Astrocyte (in vitro differentiated cells and primary cell): Measurements from ENCODE around the gene CLCN1. TPM values are rescaled to one million over a fixed set of nuclear protein-coding genes. Genes with fewer than 3 reads are reported as not detected.

Source experiments
- DNase-seq: peaks from one replicate; pipeline ENCODE4 v3.0.0-alpha.2; 2010; ENCODE audit warnings: low read depth
- FAIRE-seq: peaks from 2 replicates; lab custom pipeline; 2011; peaks lifted over from hg19 to GRCh38; lab: Jason Lieb, UNC
- H2AFZ ChIP-seq: 2 replicates; pipeline ENCODE4 v1.6.0; 2012; ENCODE audit warnings: low read depth, low read length, inconsistent platforms
- H3K27ac ChIP-seq: 2 replicates; pipeline ENCODE4 v1.5.1; 2011; ENCODE audit warnings: low read depth, low read length, inconsistent platforms
- H3K27me3 ChIP-seq: 2 replicates; pipeline ENCODE4 v1.6.0; 2011; ENCODE audit warnings: low read length, inconsistent platforms; ENCODE audit not compliant: insufficient read depth
- H3K36me3 ChIP-seq: 2 replicates; pipeline ENCODE4 v1.5.1; 2011; ENCODE audit warnings: low read length, inconsistent platforms; ENCODE audit not compliant: insufficient read depth
- H3K4me1 ChIP-seq: 2 replicates; pipeline ENCODE4 v1.5.1; 2011; ENCODE audit warnings: low read length, inconsistent platforms; ENCODE audit not compliant: insufficient read depth
- H3K4me2 ChIP-seq: 2 replicates; pipeline ENCODE4 v1.6.0; 2012; ENCODE audit warnings: low read length, inconsistent platforms
- H3K4me3 ChIP-seq: 2 replicates; pipeline ENCODE4 v1.5.1; 2011; ENCODE audit warnings: low read depth, mild to moderate bottlenecking, low read length, inconsistent platforms; ENCODE audit not compliant: insufficient read depth
- H3K79me2 ChIP-seq: 2 replicates; pipeline ENCODE4 v1.6.0; 2012; ENCODE audit warnings: mild to moderate bottlenecking, low read length, inconsistent platforms; ENCODE audit not compliant: insufficient read depth
- H3K9ac ChIP-seq: 2 replicates; pipeline ENCODE4 v1.6.0; 2012; ENCODE audit warnings: mild to moderate bottlenecking, low read length, inconsistent platforms
- H3K9me3 ChIP-seq: 2 replicates; pipeline ENCODE4 v1.5.1; 2012; ENCODE audit warnings: low read depth, mild to moderate bottlenecking, low read length, inconsistent platforms; ENCODE audit not compliant: insufficient read depth
- H4K20me1 ChIP-seq: 2 replicates; pipeline ENCODE4 v1.6.0; 2012; ENCODE audit warnings: low read length, inconsistent platforms; ENCODE audit not compliant: insufficient read depth
- H3K27ac Mint-ChIP-seq: one replicate; pipeline ENCODE4 v1.8.0; 2021; ENCODE audit warnings: mild to moderate bottlenecking, mixed read lengths; ENCODE audit not compliant: unreplicated experiment
- H3K27me3 Mint-ChIP-seq: one replicate; pipeline ENCODE4 v1.8.0; 2021; ENCODE audit warnings: low read depth, mixed read lengths; ENCODE audit not compliant: unreplicated experiment
- H3K36me3 Mint-ChIP-seq: one replicate; pipeline ENCODE4 v1.8.0; 2021; ENCODE audit warnings: low read depth, mixed read lengths; ENCODE audit not compliant: unreplicated experiment
- H3K4me1 Mint-ChIP-seq: one replicate; pipeline ENCODE4 v1.8.0; 2021; ENCODE audit warnings: low read depth, mixed read lengths; ENCODE audit not compliant: unreplicated experiment
- H3K4me3 Mint-ChIP-seq: one replicate; pipeline ENCODE4 v1.8.0; 2021; ENCODE audit warnings: mild to moderate bottlenecking, moderate library complexity, mixed read lengths; ENCODE audit not compliant: unreplicated experiment
- H3K9me3 Mint-ChIP-seq: one replicate; pipeline ENCODE4 v1.8.0; 2021; ENCODE audit warnings: mild to moderate bottlenecking, mixed read lengths; ENCODE audit not compliant: unreplicated experiment
- EZH2 ChIP-seq: IDR thresholded peaks from 2 replicates; pipeline ENCODE4 v1.6.1; 2012; ENCODE audit warnings: mild to moderate bottlenecking, low read length, inconsistent platforms; ENCODE audit not compliant: insufficient read depth
- total RNA-seq: library from RNA; stranded (reverse); gene quantifications from 2 replicates; pipeline ENCODE4 v1.2.1, GENCODE V29; 2021
- TF ChIP-seq, protein P1 (sequence below): IDR thresholded peaks from 2 replicates; pipeline ENCODE4 v1.5.1; 2011; ENCODE audit warnings: low read depth, mild to moderate bottlenecking, inconsistent platforms, low read length, moderate library complexity; ENCODE audit not compliant: insufficient read depth

The CLCN1 gene
- total RNA-seq, 1 donor from 2014 or later: not detected

GRCh38 chr7:143300959-143301935, 14.7 kb upstream of the CLCN1 start:
- no peaks in the 10 kb centered on the region for H3K27me3 ChIP-seq
- no peaks in the 10 kb centered on the region for H3K27me3 Mint-ChIP-seq
- peaks cover 78% of the 10 kb centered on the region for H3K36me3 ChIP-seq
- no peaks in the 10 kb centered on the region for H3K9me3 ChIP-seq
- no peak for TF ChIP-seq EZH2
- TF ChIP-seq, protein P1, sequence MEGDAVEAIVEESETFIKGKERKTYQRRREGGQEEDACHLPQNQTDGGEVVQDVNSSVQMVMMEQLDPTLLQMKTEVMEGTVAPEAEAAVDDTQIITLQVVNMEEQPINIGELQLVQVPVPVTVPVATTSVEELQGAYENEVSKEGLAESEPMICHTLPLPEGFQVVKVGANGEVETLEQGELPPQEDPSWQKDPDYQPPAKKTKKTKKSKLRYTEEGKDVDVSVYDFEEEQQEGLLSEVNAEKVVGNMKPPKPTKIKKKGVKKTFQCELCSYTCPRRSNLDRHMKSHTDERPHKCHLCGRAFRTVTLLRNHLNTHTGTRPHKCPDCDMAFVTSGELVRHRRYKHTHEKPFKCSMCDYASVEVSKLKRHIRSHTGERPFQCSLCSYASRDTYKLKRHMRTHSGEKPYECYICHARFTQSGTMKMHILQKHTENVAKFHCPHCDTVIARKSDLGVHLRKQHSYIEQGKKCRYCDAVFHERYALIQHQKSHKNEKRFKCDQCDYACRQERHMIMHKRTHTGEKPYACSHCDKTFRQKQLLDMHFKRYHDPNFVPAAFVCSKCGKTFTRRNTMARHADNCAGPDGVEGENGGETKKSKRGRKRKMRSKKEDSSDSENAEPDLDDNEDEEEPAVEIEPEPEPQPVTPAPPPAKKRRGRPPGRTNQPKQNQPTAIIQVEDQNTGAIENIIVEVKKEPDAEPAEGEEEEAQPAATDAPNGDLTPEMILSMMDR: no peak
- no peaks in the 10 kb centered on the region for H3K9me3 Mint-ChIP-seq
- DNase-seq: peak; percentile 49
- no peak overlapping the region for H3K9ac ChIP-seq
- no peak overlapping the region for H3K27ac Mint-ChIP-seq
- H4K20me1 ChIP-seq: peaks cover 37% of the 10 kb centered on the region
- H2AFZ ChIP-seq: no peak overlapping the region
- no peak overlapping the region for H3K4me3 ChIP-seq
- no peak overlapping the region for H3K4me2 ChIP-seq
- no peak overlapping the region for H3K27ac ChIP-seq
- H3K36me3 Mint-ChIP-seq: peaks cover 23% of the 10 kb centered on the region
- H3K4me1 ChIP-seq: peaks cover 3% of the 10 kb centered on the region
- no peak for FAIRE-seq
- peaks cover 11% of the 10 kb centered on the region for H3K79me2 ChIP-seq
- no peak overlapping the region for H3K4me3 Mint-ChIP-seq
- no peaks in the 10 kb centered on the region for H3K4me1 Mint-ChIP-seq

- peaks cover 76% of the 10 kb centered on the region for H3K36me3 ChIP-seq
- Mint-ChIP-seq H3K27ac (no peak overlapping the region), H3K9me3 (no peaks in the 10 kb centered on the region), H3K4me1 (no peaks in the 10 kb centered on the region), H3K27me3 (no peaks in the 10 kb centered on the region), H3K36me3 (peaks cover 23% of the 10 kb centered on the region), H3K4me3 (no peak overlapping the region)
- peaks cover 48% of the 10 kb centered on the region for H4K20me1 ChIP-seq
- H3K4me2 ChIP-seq: no peak overlapping the region
- no peaks in the 10 kb centered on the region for H3K27me3 ChIP-seq
- TF ChIP-seq EZH2: no peak
- TF ChIP-seq, protein P1: no peak
- no peak overlapping the region for H3K9ac ChIP-seq
- H3K4me1 ChIP-seq: no peaks in the 10 kb centered on the region
- DNase-seq: no peak
- FAIRE-seq: no peak
- peaks cover 4% of the 10 kb centered on the region for H3K79me2 ChIP-seq
- H3K4me3 ChIP-seq: no peak overlapping the region
- H3K27ac ChIP-seq: no peak overlapping the region
- no peak overlapping the region for H2AFZ ChIP-seq
- no peaks in the 10 kb centered on the region for H3K9me3 ChIP-seq
Observed at GRCh38 chr7:143303733-143304132, 12.2 kb upstream of the CLCN1 start.

GRCh38 chr7:143304938-143305337, 11.0 kb upstream of the CLCN1 start:
- Histone ChIP-seq H3K4me3 (no peak overlapping the region), H3K36me3 (peaks cover 72% of the 10 kb centered on the region), H3K4me1 (no peaks in the 10 kb centered on the region), H4K20me1 (peaks cover 40% of the 10 kb centered on the region), H3K79me2 (peaks cover 2% of the 10 kb centered on the region), H3K9me3 (no peaks in the 10 kb centered on the region), H2AFZ (no peak overlapping the region), H3K4me2 (no peak overlapping the region), H3K9ac (no peak overlapping the region), H3K27ac (no peak overlapping the region), H3K27me3 (no peaks in the 10 kb centered on the region)
- no peak for TF ChIP-seq EZH2
- TF ChIP-seq, protein P1: no peak
- Mint-ChIP-seq H3K4me1 (no peaks in the 10 kb centered on the region), H3K9me3 (no peaks in the 10 kb centered on the region), H3K27me3 (no peaks in the 10 kb centered on the region), H3K4me3 (no peak overlapping the region), H3K36me3 (peaks cover 25% of the 10 kb centered on the region), H3K27ac (no peak overlapping the region)
- FAIRE-seq: no peak
- no peak for DNase-seq
